Loucy (cell line): ENCODE results near the gene LAMA4.

Source experiments
- EZH2phosphoT487 ChIP-seq: fragments of 200-600 bp; IDR thresholded peaks from 2 replicates; pipeline ENCODE4 v1.6.1; 2018; ENCODE audit warnings: antibody characterized with exemption, mild to moderate bottlenecking, moderate library complexity, borderline replicate concordance
- TF ChIP-seq, protein P1 (sequence below): fragments of 200-600 bp; sonication (generic); conservative IDR thresholded peaks from 2 replicates; pipeline ENCODE4 v1.5.1; 2014; ENCODE audit warnings: mild to moderate bottlenecking, antibody characterized with exemption, low read length

DNA sequence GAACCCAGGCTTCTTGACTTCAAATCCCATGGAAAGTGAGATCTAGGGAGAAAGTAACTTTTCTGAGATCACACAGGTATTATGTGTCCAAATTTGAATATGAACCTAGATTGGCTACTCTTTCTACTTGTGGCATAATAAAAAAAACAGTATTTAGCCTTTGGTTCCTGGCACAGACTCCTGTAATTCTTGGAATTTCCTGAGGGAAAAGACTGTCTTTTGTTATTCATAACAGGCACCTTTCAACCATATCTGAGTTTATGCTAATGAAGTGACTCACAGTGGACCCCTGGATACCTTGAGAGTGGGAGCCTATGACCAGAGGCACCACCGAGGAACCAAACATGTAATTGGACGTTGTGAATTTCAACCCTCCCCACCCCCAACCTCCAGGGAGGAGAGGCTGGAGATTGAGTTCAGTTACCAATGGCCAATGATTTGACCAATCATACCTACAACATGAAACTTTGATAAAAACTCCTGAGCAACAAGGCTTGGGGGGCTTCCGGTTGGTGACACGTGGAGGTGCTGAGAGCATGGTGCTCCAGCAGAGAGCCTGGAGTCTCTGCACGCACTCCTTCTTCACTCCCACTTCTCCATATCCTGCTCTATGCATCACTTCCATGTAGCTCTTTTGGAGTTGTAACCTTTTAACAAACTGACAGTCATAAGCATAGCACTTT is 48.8 kb downstream of the LAMA4 start:
- TF ChIP-seq, protein P1, sequence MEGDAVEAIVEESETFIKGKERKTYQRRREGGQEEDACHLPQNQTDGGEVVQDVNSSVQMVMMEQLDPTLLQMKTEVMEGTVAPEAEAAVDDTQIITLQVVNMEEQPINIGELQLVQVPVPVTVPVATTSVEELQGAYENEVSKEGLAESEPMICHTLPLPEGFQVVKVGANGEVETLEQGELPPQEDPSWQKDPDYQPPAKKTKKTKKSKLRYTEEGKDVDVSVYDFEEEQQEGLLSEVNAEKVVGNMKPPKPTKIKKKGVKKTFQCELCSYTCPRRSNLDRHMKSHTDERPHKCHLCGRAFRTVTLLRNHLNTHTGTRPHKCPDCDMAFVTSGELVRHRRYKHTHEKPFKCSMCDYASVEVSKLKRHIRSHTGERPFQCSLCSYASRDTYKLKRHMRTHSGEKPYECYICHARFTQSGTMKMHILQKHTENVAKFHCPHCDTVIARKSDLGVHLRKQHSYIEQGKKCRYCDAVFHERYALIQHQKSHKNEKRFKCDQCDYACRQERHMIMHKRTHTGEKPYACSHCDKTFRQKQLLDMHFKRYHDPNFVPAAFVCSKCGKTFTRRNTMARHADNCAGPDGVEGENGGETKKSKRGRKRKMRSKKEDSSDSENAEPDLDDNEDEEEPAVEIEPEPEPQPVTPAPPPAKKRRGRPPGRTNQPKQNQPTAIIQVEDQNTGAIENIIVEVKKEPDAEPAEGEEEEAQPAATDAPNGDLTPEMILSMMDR, result no peak
- TF ChIP-seq EZH2phosphoT487, result no peak
